WTC11 (cell line): ENCODE measurements around the gene OPTN. TPM values are rescaled to one million over a fixed set of nuclear protein-coding genes. Genes with fewer than 3 reads are reported as not detected.
"Not testable (repeated sequence)": the region's sequence is repeated elsewhere in the genome, so short reads cannot be mapped to it uniquely, and the experiment has no call there.

Experiments
- ATAC-seq: fragments of 200-7000 bp; cut with Tn5 transposase; 2 replicates; pipeline ENCODE4 v1.10.0; 2021; ENCODE audit warnings: mild to moderate bottlenecking, moderate library complexity
- CTCF ChIA-PET: fragments of 300-600 bp; sonication (Branson Sonifier 250); formaldehyde crosslinking; loops from one replicate; lab custom pipeline; 2021; ENCODE audit warnings: antibody characterized with exemption; lab: Charles Lee
- POLR2A ChIA-PET: fragments of 350-600 bp; sonication (Branson Sonifier 250); formaldehyde crosslinking; loops from one replicate; lab custom pipeline; 2021; ENCODE audit warnings: antibody characterized with exemption; lab: Charles Lee
- DNase-seq: peaks from one replicate; pipeline ENCODE4 v3.0.0; 2021; ENCODE audit warnings: low spot score
- H3K27ac Mint-ChIP-seq: 2 replicates; pipeline ENCODE4 v1.8.0; 2021; ENCODE audit warnings: mixed read lengths
- H3K27me3 Mint-ChIP-seq: 2 replicates; pipeline ENCODE4 v1.8.0; 2021; ENCODE audit warnings: low read depth, mild to moderate bottlenecking, moderate library complexity, mixed read lengths
- H3K36me3 Mint-ChIP-seq: 2 replicates; pipeline ENCODE4 v1.8.0; 2021; ENCODE audit warnings: mixed read lengths
- H3K4me1 Mint-ChIP-seq: 2 replicates; pipeline ENCODE4 v1.8.0; 2022; ENCODE audit warnings: mixed read lengths
- H3K4me3 Mint-ChIP-seq: 2 replicates; pipeline ENCODE4 v1.8.0; 2021; ENCODE audit warnings: mild to moderate bottlenecking, moderate library complexity, mixed read lengths
- H3K9me3 Mint-ChIP-seq: 2 replicates; pipeline ENCODE4 v1.8.0; 2021; ENCODE audit warnings: mixed read lengths
- AR ChIP-seq: fragments of 250-450 bp; sonication (Bioruptor Pico); IDR thresholded peaks from 2 replicates; pipeline ENCODE4 v1.9.0; 2021; ENCODE audit warnings: mild to moderate bottlenecking
- CREB1 ChIP-seq: sonication (generic); formaldehyde crosslinking; IDR thresholded peaks from 2 replicates; pipeline ENCODE4 v1.8.0; 2023; ENCODE audit warnings: mild to moderate bottlenecking, missing genetic modification reagents
- E2F1 ChIP-seq: sonication (generic); formaldehyde crosslinking; IDR thresholded peaks from 2 replicates; pipeline ENCODE4 v1.8.0; 2022; ENCODE audit warnings: mild to moderate bottlenecking, missing genetic modification reagents
- E2F5 ChIP-seq: sonication (generic); formaldehyde crosslinking; IDR thresholded peaks from 2 replicates; pipeline ENCODE4 v1.8.1; 2022; ENCODE audit warnings: mild to moderate bottlenecking, moderate library complexity, missing genetic modification reagents
- GABPB1 ChIP-seq: sonication (generic); formaldehyde crosslinking; IDR thresholded peaks from 2 replicates; pipeline ENCODE4 v1.8.1; 2023; ENCODE audit warnings: mild to moderate bottlenecking, missing genetic modification reagents
- GTF2I ChIP-seq: fragments of 250-450 bp; sonication (Bioruptor Pico); conservative IDR thresholded peaks from 2 replicates; pipeline ENCODE4 v1.4.0; 2021; ENCODE audit warnings: mild to moderate bottlenecking
- IRF2 ChIP-seq: sonication (generic); formaldehyde crosslinking; IDR thresholded peaks from 2 replicates; pipeline ENCODE4 v1.8.0; 2022; ENCODE audit warnings: low read depth, missing genetic modification reagents, borderline replicate concordance
- MLX ChIP-seq: sonication (generic); formaldehyde crosslinking; IDR thresholded peaks from 2 replicates; pipeline ENCODE4 v1.8.1; 2023; ENCODE audit warnings: mild to moderate bottlenecking, missing genetic modification reagents, moderate library complexity
- MXD4 ChIP-seq: fragments of 250-450 bp; sonication (Bioruptor Pico); IDR thresholded peaks from 2 replicates; pipeline ENCODE4 v1.8.0; 2021; ENCODE audit warnings: mild to moderate bottlenecking, moderate library complexity, borderline replicate concordance
- PRDM15 ChIP-seq: sonication (generic); formaldehyde crosslinking; IDR thresholded peaks from 2 replicates; pipeline ENCODE4 v1.8.0; 2022; ENCODE audit warnings: missing genetic modification reagents
- RELA ChIP-seq: sonication (generic); formaldehyde crosslinking; IDR thresholded peaks from 2 replicates; pipeline ENCODE4 v1.8.1; 2022; ENCODE audit warnings: missing genetic modification reagents, mild to moderate bottlenecking, borderline replicate concordance
- SP1 ChIP-seq: sonication (generic); formaldehyde crosslinking; conservative IDR thresholded peaks from 2 replicates; pipeline ENCODE4 v1.8.1; 2022; ENCODE audit warnings: missing genetic modification reagents
- TCF7 ChIP-seq: sonication (generic); formaldehyde crosslinking; IDR thresholded peaks from 2 replicates; pipeline ENCODE4 v1.8.0; 2022; ENCODE audit warnings: mild to moderate bottlenecking, low read depth, missing genetic modification reagents, moderate library complexity
- ZNF121 ChIP-seq: sonication (generic); formaldehyde crosslinking; IDR thresholded peaks from 2 replicates; pipeline ENCODE4 v1.8.0; 2023; ENCODE audit warnings: missing genetic modification reagents
- ZNF232 ChIP-seq: sonication (generic); formaldehyde crosslinking; IDR thresholded peaks from 2 replicates; pipeline ENCODE4 v1.8.0; 2022; ENCODE audit warnings: mild to moderate bottlenecking, missing genetic modification reagents
- ZNF263 ChIP-seq: sonication (generic); formaldehyde crosslinking; IDR thresholded peaks from 2 replicates; pipeline ENCODE4 v1.8.1; 2022; ENCODE audit warnings: low read depth, mild to moderate bottlenecking, moderate library complexity, missing genetic modification reagents
- total RNA-seq: library from RNA; stranded (reverse); gene quantifications from 3 replicates; pipeline ENCODE4 v1.2.3, GENCODE V29; 2021

Gene OPTN
- total RNA-seq, 1 experiment from 2014 or later, result 44.3 TPM

- peaks cover 52% of the 10 kb centered on the region for H3K9me3 Mint-ChIP-seq
- no peak for TF ChIP-seq PRDM15 (CRISPR knock-in tag)
- TF ChIP-seq RELA (CRISPR knock-in tag), result no peak
- TF ChIP-seq CREB1, result no peak
- TF ChIP-seq MXD4, result no peak
- no peak for TF ChIP-seq IRF2 (CRISPR knock-in tag)
- TF ChIP-seq TCF7 (CRISPR knock-in tag), result no peak
- no peak for TF ChIP-seq AR (CRISPR knock-in tag)
- TF ChIP-seq MLX (CRISPR knock-in tag), result no peak
- no peak for TF ChIP-seq ZNF121 (CRISPR knock-in tag)
- TF ChIP-seq GTF2I (CRISPR knock-in tag), result no peak
Measured at GRCh38 chr10:13079776-13080050, 20.2 kb upstream of the OPTN start.

GRCh38 chr10:13080643-13081042 lies 19.3 kb upstream of the OPTN start:
- H3K27ac Mint-ChIP-seq, result no peak overlapping the region
- no peak for ATAC-seq
- TF ChIP-seq SP1 (CRISPR knock-in tag), result no peak
- no peak for TF ChIP-seq ZNF263 (CRISPR knock-in tag)
- TF ChIP-seq GABPB1 (CRISPR knock-in tag), result no peak
- TF ChIP-seq E2F1 (CRISPR knock-in tag), result no peak
- TF ChIP-seq ZNF232 (CRISPR knock-in tag), result no peak
- TF ChIP-seq E2F5, result no peak
- no peaks in the 10 kb centered on the region for H3K27me3 Mint-ChIP-seq
- peaks cover 60% of the 10 kb centered on the region for H3K36me3 Mint-ChIP-seq
- CTCF ChIA-PET, result no interaction called here
- no peak for DNase-seq
- H3K4me1 Mint-ChIP-seq, result peaks cover 15% of the 10 kb centered on the region
- H3K9me3 Mint-ChIP-seq, result peaks cover 62% of the 10 kb centered on the region
- POLR2A ChIA-PET, result no interaction called here
- no peak overlapping the region for H3K4me3 Mint-ChIP-seq

More at GRCh38 chr10:13079776-13080050, 20.2 kb upstream of the OPTN start:
- peaks cover 51% of the 10 kb centered on the region for H3K36me3 Mint-ChIP-seq
- H3K4me1 Mint-ChIP-seq, result peaks cover 10% of the 10 kb centered on the region
- ATAC-seq, result no peak
- ChIA-PET POLR2A (no interaction called here), CTCF (no interaction called here)
- DNase-seq, result no peak
- no peaks in the 10 kb centered on the region for H3K27me3 Mint-ChIP-seq
- H3K27ac Mint-ChIP-seq, result no peak overlapping the region
- no peak overlapping the region for H3K4me3 Mint-ChIP-seq

GRCh38 chr10:13083700-13084099 lies 16.3 kb upstream of the OPTN start:
- Mint-ChIP-seq H3K36me3 (peaks cover 65% of the 10 kb centered on the region), H3K9me3 (peaks cover 67% of the 10 kb centered on the region), H3K4me1 (peaks cover 18% of the 10 kb centered on the region)
- H3K27ac Mint-ChIP-seq, H3K27me3 Mint-ChIP-seq, DNase-seq, H3K4me3 Mint-ChIP-seq, POLR2A ChIA-PET, ATAC-seq: not testable (repeated sequence)
- CTCF ChIA-PET, result interaction anchor here (1.6 to 2.0 kb wide), 3 partner anchors 10 to 16 kb away, joined by 3 to 15 read pairs (median 8); partner anchors contain the start of gene OPTN
